HG03103 (cell line): ENCODE measurements around the gene MOXD1.
"Not testable (repeated sequence)": the region's sequence is repeated elsewhere in the genome, so short reads cannot be mapped to it uniquely, and the experiment has no call there.

Source experiments
- ATAC-seq: cut with Tn5 transposase; IDR thresholded peaks from one replicate; pipeline ENCODE4 v1.9.1; 2021; ENCODE audit warnings: low read depth; ENCODE audit not compliant: unreplicated experiment

MOXD1 gene

DNA sequence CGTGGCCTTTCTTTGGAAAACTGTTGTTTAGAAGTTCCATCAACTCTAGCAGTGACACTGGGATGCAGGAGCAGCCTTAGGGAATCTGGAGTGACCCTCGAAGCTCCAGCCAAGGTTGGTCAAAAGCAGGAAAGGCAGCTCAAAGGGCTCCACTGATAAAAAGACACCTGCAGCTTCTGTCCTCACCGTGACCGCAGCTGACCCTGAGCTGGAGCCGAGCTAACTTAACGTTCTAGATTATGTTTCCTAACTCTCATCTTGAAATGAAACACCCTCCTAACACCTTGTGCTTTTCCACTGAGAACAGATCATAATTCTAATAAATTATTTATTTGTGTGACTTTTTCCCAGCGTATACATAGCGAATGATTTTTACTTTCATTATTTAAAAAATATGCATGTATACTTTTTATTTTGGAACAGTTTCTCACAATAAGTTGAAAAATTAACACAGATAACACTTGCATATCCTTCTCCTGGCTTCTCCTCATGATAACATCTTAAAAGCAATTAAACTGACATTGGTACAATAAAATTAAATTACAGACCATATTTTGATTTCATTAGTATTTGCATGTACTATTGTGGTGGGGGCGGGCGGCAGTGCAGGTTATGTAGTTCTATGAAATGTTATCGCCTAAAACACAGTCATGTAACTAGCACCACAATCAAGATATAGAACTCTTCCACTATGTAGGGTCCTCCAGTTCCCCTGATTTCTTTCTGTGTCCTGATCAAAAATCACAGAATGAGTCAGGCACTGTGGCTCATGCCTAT lies 116.1 kb downstream of the MOXD1 start:
- no peak for ATAC-seq

DNA sequence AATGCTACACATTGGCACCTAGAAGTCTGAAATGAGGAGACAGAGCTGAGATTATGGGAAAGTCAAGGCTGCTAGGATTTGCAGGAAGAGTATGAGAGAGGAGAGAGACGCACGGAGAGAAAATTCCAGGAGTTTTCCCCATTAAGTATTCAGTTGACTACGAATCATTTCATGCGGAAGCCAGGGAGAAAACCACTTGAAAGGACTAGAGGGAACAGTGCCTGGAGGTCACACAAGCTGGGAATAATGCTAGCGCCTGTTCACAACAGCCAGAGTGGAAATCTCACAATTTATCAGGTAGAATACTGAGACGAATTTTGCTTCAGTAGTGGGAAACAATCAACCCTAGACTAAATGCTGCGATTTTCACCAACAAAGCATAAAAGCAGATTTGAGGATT lies 118.6 kb downstream of the MOXD1 start:
- no peak for ATAC-seq

DNA sequence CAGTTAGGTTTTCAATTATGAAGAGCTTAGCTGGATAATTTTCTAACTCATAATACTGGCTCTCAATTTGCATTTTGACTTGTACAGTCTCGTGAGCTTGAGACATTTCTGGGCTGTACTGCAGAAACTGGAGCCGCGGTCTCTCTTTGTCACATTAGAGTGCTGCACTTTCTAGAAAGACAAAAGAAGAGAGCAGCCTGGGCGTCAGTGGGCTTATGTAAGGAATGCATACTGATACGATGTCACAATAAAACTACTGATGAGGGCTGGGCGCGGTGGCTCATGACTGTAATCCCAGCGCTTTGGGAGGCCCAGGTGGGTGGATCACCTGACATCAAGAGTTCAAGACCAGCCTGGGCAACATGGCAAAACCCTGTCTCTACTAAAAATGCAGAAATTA lies 120.8 kb downstream of the MOXD1 start:
- ATAC-seq: no peak

- peak; percentile 81 for ATAC-seq
These were observed 121.6 kb downstream of the MOXD1 start for GRCh38 chr6:132279592-132280139.

GRCh38 chr6:132275066-132275970 lies 126.0 kb downstream of the MOXD1 start:
- no peak for ATAC-seq

GRCh38 chr6:132272776-132273175 lies 128.5 kb downstream of the MOXD1 start:
- no peak for ATAC-seq

GRCh38 chr6:132270726-132271402 lies 130.4 kb downstream of the MOXD1 start:
- no peak for ATAC-seq

- ATAC-seq: not testable (repeated sequence)
These were observed 132.6 kb downstream of the MOXD1 start for GRCh38 chr6:132268666-132269065.

GRCh38 chr6:132268209-132268608 lies 133.1 kb downstream of the MOXD1 start:
- no peak for ATAC-seq

DNA sequence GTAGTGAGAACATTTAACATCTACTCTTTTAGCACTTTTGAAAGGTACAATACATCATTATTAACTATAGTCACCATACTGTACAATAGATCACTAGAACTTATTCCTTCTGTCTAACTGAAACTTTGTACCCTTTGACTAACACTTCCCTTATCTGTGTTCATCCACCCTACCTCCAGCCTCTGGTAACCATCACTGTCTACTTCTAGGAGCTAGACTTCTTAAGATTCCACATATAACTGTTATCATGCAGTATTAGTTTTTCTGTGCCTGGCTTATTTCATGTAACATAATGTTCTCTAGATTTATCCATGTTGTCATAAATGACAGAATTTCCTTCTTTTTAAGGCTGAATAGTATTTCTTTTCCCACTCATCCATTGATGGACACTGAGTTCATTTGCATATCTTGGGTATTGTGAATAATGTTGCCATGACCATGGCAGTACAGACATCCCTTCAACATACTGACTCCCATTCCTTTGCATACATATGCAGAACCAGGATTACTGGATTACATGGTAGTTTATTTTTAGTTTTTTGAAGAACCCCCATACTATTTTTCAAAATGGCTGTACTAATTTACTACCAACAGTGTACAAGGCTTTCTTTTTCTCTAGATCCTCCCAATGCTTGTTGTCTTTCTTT lies 135.7 kb downstream of the MOXD1 start:
- no peak for ATAC-seq

GRCh38 chr6:132264021-132264500 lies 137.2 kb downstream of the MOXD1 start:
- no peak for ATAC-seq

GRCh38 chr6:132261354-132261753 lies 139.9 kb downstream of the MOXD1 start:
- no peak for ATAC-seq

GRCh38 chr6:132259070-132259469 lies 142.2 kb downstream of the MOXD1 start:
- no peak for ATAC-seq

GRCh38 chr6:132257561-132257960 lies 143.7 kb downstream of the MOXD1 start:
- no peak for ATAC-seq

GRCh38 chr6:132256457-132256856 lies 144.8 kb downstream of the MOXD1 start:
- no peak for ATAC-seq

DNA sequence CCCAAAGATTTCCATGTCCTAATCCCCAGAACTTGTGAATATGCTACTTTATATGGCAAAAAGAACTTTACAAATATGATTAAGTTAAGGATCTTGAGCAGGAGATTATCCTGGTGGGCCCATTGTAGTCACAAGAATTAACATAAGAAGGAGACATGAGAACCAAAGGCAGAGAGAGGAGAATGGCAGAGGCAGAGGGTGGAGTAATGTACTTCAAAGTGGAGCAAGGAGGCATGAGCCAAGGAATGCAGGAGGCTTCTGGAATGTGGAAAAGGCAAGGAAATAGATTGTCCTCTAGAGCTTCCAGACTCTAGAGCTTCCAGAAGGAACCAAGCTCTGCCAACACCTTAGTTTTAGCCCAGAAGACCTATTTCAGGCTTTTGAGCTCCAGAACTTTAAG lies 147.4 kb downstream of the MOXD1 start:
- ATAC-seq: no peak

DNA sequence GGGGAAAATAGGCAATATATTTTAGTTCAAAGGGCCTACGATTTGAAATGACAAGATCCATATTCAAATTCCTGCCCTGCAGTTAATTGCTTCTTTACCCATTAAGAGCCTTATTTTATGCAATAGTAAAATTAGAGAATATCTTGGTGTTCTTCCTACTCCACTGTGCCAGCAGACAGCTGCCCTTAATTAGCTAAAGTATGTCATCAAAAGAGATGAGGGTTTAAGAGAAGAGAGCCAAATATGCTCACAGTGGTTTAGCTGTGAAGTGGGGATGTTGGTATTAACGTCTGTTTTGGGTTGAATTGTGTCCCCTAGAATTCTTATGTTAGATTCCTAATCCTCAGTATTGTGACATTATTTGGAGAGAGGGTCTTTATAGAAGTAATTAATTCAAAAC lies 148.1 kb downstream of the MOXD1 start:
- ATAC-seq: no peak

DNA sequence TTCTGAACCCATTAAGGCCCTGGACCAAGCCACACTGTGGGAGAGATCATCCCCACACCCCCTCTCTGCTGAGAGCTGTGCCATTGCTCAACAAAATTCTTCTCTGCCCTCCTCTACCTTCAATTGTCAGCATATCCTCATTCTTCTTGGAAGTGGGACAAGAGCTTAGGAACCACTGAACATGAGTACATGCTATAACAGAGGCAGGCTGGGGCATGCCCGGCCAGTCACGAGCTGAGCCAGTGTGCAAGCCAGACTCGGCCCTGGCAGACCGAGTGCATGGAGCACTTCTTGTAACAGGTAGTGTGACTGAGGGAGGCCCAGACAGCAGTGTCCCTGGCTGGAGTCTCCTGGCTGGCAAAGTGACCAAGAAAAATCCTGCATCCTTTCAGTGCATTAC lies 149.2 kb downstream of the MOXD1 start:
- ATAC-seq: no peak

DNA sequence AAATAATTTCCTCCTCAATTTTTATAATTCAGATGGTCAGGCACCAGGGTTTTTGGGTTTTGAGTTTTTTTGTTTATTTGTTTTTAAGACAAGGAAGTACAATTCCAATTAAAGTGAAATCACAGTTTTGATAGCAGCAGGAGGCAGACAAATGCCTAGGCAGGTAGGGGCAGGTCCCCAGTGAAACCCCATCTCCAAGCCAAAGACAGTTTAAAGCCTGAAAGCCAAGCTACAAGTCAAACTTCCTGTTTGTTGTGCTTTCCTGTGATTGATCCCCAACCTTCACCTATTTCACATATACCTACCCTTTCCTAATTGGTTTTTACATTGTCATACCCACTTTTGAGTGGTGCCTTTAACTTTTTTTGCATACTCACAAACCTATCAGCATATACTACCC lies 149.6 kb downstream of the MOXD1 start:
- ATAC-seq: no peak
